HG03196 (cell line): Measurements from ENCODE around the gene FARP2.
A peak's percentile ranks its signal among the peaks of the same experiment; 100 is the strongest.
"Not testable (repeated sequence)": the region's sequence is repeated elsewhere in the genome, so short reads cannot be mapped to it uniquely, and the experiment has no call there.

Source experiments
- ATAC-seq: cut with Tn5 transposase; IDR thresholded peaks from one replicate; pipeline ENCODE4 v1.9.1; 2021; ENCODE audit not compliant: unreplicated experiment

The FARP2 gene, protein sequence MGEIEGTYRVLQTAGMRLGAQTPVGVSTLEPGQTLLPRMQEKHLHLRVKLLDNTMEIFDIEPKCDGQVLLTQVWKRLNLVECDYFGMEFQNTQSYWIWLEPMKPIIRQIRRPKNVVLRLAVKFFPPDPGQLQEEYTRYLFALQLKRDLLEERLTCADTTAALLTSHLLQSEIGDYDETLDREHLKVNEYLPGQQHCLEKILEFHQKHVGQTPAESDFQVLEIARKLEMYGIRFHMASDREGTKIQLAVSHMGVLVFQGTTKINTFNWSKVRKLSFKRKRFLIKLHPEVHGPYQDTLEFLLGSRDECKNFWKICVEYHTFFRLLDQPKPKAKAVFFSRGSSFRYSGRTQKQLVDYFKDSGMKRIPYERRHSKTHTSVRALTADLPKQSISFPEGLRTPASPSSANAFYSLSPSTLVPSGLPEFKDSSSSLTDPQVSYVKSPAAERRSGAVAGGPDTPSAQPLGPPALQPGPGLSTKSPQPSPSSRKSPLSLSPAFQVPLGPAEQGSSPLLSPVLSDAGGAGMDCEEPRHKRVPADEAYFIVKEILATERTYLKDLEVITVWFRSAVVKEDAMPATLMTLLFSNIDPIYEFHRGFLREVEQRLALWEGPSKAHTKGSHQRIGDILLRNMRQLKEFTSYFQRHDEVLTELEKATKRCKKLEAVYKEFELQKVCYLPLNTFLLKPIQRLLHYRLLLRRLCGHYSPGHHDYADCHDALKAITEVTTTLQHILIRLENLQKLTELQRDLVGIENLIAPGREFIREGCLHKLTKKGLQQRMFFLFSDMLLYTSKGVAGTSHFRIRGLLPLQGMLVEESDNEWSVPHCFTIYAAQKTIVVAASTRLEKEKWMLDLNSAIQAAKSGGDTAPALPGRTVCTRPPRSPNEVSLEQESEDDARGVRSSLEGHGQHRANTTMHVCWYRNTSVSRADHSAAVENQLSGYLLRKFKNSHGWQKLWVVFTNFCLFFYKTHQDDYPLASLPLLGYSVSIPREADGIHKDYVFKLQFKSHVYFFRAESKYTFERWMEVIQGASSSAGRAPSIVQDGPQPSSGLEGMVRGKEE

DNA sequence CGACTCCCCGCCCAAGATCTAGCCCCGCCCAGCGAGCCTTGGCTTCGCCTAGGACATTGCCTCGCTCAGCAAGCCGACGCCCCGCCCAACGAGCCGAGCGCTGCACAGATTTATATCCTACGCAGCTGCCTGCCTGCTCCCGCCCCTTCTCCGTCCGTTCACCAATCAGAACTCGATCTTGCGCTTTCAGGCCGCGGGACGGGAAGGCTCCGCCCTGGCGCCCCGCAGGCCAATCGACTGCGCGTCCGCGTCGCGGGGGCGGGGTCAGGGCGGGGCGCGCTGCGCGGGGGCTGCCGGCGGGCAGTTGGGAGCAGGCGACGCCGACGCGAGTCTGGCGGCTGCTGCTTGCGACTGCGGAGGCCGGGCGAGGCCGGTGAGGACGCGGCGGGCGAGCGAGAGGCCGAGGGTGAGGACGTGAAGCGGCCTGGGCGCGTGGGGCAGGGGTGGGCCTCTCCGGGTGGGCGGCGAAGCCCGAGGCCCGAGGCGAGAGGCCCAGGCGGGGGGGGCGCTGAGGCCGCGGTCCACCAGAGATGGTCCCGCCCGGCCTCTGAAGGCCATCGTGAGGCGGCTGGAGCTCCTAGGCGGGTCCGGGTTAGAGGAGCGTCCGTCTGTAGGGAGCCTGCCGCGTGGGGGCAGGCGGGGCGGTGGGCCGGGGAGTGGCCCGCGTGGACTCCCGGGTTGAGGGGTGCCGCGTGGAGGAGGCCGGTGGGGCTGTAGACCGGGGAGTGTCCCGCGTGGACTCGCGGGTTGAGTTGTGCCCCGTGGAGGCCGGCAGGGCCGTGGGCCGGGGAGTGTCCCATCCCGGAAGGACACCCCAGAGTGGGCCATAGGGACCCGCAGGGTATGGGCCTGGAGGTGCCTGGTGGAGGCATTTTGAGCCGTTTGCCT is at the start of gene FARP2:
Gene FARP2, plus strand, starts transcription at position 303 of the 888 bp plus-strand sequence. CDS start 16,823 bp downstream, outside the sequence.
- peak; percentile 84 for ATAC-seq

DNA sequence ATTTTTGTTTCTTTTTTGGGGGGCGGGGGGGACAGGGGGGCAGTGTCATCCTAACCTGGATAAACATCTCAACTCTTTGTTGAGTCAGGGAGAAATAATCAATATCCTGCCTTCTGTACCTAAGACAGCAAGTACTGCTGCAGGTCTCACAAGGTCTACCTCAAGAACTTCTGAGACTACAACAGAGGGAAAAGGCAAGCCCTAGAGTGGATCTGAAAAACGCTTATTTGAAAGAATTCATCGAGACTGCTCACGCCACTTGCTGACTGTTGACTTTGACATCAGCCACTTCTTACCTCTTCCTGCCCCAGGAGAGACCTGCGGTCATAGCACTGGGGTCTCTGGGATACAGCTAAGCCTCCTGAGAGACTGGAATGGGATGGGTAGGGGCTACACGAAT is 49.0 kb upstream of the FARP2 start:
- no peak for ATAC-seq

DNA sequence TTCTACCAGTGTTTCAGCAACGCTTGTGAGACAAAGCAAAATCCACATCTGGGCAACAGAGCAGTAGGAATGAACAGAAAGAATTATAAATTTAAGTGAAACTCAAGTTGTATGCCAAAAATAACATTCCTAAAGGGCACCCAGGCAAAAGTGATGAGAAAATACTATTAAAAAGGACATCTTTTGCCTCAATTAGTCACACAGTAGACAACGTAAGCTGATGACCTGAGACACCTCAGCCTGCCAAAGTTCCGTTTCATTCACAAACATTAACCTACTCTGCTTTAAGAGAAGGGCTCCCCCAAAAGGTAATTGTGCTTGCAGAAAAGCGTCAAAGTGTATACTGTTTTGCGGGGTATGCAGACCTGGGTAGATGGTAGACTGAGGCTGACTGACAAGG is 47.8 kb upstream of the FARP2 start:
- ATAC-seq: no peak

DNA sequence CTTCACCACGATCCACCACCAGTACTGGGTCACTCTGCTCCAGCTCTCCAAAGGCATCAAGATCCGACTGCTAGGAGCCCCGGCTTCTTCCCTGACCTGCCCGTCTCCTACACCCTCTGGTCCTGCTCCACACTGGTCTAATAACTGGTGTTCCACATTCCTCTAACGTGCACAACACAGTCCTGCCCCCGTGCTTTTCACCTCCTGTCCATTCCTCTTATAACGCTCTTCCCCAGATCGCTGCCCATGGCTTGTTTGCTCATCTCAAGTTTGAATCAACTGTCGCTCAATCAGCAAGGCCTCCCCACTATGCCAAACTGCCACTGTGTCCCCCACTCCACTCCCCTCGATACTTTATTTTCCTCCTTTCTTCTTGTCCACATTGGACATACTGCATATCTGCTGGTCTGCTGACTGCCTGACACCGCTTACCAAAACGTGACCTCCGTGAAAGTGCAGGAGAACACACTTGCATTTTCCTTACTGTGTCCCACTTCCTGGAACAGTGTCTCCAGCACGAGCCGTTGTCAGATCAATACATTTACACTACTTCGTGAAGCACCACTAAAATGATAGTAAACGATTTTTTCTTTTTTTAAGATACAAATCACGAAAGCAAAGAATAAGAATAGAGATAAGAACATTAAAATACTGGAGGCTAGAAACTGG is 47.1 kb upstream of the FARP2 start:
- ATAC-seq: no peak

DNA sequence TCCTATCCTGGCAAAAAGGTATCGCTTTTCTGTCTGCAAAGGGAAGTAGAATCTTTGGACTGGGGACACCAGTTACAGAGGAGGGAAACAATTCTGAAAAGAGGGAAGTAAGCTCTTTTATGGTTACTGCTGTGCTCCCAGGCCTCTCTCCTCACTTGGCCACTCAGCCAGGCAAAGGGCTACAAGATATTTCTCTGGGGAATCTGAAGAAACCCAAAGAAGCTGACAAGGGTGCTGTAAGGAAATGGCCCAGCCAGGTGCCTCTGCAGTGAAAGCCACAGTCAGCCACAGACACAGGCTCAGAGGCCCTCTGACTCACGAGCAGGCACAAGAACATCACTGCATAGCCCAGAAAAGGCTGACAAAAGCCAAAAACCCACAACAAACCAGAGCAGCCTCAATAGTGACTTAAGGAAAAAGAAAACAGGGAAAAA is 46.4 kb upstream of the FARP2 start:
- ATAC-seq: peak; percentile 51

DNA sequence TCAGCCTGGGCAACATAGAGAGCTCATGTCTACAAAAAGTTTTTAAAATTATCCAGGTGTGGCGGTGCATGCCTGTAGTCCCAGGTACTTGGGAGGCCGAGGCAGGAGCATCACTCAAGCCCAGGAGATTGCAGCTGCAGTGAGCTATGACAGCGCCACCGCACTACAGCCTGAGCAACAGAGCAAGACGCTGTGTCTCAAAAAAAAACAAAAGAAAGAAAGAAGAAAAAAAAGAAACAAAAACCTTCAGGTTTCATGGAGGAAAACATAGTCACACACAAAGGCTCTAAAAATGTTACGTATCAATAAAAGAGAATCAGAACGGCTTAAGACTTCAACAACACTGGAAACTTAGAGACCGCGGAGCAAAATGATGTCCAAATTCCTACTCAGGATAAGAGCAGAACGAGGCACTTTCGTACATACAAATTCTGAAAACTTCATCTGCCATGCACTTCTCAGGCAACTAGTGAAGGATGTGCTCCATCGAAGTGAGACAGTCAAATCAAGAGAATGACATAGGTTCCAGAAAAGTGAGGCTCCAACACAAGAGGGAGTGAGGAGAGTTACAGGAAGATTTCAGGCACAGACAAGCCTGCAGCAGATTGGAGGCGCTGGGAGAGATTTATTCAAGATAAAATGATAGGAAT is 45.0 kb upstream of the FARP2 start:
- ATAC-seq: no peak

DNA sequence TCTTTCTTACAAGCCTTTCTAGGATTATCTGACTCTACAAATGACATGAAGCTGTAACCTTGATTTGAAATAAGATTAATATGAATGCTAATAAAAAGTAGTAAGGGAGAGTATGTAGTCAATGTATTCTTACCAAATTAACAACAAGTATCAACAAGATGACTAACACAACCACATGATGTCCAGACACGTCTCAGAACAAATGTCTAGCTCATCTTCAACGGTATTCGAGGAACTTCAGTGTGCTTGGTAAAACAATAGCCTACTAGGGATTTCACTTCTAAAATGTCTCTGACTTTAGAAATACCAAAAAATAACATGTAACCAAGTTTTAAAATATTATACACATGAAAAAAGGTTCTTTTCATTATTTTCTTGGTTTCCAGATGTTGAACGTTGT is 44.0 kb upstream of the FARP2 start:
- no peak for ATAC-seq

DNA sequence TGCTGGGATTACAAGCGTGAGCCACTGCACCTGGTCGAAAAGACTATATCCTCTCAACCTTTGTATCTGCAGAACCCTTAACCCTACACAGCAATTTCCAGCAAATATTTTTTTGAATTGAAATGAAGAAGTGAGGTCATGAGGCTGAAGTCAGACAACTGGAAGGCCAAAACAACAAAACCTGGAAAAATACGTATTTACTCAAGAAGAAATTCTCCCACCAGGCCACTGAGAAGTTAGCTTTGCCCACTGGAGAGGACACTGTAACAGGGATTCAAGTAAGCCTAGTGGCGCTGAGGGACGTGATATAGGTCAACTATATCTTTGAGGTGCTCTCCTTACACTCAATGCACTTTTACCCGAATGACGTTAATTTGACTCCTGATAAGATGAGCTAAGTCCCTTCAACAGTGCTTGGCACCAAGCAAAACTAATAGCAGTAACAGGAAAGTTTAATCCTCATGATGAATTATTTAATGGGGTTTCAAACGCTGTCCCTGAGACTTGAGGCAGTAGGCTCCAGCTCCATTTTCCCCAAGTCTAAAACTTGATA is 42.5 kb upstream of the FARP2 start:
- no peak for ATAC-seq

DNA sequence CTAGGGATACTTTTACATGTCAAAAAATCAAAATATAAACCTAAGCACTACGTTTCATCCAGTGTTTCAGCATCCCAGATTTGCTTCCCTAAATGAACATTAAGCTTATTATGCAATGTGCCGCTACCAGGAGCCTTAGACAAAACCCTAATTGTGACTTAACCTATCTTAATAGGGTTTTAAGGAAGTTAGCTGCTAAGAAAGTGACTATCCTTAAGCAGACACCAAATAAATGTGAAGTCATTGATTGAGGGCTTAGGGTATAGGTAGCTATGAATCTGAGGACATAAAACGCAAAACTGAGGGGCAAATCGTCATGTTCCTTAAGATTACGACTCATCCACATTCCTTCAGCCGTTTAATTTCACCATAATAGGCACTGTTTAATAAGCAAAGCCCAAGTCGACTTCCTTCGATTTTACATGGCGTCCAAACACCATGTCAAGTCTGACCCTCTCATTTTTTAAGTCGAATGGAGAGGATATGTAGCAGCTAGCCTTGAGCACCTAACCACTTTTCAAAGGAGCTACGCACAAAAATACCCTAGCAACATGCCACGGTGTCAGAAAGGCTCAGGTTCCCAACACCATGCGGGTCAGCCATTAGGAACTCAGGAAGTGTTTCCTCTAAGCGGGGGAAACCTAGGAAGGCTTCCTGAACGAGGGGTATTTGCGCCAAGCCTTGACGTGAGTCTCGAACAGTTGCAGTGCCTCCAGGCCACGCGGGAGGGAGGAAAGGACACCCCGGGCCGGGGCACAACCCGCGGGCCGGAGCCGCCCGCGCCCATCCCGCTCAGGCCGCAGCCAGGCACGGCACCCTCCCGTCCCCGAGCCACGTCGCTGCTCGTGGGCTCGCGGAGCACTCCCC is 41.6 kb upstream of the FARP2 start:
- ATAC-seq: no peak

DNA sequence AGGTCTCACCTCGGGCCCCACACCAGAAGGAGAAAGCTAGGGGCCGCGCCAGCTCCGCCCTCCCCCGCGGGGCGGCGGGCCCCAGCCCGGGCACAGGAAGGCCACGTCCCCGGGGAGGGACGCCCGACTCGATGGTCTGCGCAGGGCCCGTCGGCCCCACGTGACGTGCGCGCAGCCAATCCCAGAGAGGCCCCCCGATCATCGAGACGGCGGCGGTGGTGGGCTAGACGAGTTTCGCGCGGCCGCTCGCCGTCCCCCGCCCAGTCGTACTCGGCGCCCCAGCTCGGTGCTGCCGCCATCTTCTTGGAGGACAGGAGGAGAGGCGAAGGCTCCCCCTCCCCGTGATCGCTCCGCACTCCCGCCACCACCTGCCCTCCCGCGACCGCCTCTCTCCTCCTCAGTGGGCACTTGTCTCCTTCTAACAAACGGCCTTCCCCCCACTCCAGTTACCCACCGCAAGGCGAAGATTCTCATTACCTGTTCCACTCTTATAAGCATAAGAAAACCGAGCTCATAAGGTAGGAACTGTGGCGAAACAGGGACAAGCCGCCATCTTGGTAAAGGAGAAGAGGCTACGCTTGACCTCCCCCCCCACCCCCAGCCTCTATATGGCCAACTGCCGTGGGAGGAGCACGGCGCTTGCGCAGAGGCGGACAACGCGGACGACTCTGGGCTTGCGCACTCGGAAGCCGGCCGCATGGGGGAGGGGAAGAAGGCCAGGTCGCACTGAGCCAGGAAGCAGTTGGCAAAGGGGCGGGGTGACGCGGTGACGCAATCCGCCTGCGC is 40.8 kb upstream of the FARP2 start, which contains the start of gene HDLBP:
Gene HDLBP, minus strand, starts transcription at position 580 of the 786 bp plus-strand sequence. CDS start 48,803 bp downstream, outside the sequence.
- peak; percentile 73 for ATAC-seq

DNA sequence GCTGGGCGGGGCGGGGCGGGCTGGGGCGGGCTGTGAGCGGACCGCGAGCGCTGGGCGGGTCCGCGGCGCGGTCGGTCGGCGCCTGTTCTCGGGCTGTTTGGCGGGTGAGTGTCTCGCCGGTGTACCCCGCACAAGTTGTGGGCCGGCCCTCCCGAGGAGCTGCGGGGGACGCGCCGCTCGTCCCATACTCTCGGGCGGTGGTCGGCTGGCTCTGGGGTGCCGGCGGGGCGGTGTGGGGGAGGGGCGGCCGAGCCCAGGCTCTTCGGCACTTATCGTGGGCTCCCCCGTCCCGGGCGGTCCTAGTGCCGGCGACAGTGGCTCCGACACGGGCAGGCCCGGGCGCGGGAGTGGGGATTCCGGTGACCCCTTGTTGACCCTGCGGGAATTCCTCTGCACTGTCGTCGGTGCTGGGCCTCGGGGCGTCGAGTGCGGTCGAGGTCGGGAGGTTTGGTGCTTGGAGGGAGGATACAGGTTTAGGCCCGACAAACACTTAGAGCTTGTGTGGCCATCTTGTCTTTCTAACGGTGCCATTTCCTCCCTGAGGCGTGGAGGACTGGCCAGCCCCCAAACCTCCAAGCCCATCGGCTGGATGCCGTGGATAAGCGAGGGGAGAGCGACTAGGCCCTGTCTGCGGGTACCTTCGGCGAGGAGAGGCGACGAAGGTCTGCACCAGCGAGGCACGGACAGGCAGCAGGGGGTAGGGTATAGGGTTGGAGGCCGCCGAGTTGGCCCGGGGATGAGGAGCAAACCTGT is 40.0 kb upstream of the FARP2 start, which contains the start of gene SEPTIN2:
Gene SEPTIN2, plus strand, starts transcription at position 47 of the 753 bp plus-strand sequence. CDS start 8,308 bp downstream, outside the sequence.
- peak; percentile 29 for ATAC-seq

DNA sequence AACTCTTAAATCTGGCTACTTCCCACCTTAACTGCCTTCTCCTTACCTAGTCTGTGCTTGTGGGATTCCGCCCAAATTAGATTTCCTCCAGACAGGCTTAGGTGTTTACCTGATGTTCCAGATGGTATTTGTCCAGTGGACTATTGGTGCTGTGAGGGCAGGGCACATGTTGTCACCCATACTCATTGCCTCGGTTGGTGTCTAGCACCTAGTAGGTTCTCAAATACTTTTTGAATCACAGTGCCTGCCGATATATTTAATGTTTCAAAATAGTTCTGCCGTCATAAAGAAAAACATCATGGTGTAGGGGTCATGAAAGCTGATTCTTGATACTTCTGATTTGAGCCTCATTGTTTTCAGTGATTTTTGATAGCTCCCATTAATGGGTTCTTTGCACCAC is 39.3 kb upstream of the FARP2 start:
- ATAC-seq: no peak

DNA sequence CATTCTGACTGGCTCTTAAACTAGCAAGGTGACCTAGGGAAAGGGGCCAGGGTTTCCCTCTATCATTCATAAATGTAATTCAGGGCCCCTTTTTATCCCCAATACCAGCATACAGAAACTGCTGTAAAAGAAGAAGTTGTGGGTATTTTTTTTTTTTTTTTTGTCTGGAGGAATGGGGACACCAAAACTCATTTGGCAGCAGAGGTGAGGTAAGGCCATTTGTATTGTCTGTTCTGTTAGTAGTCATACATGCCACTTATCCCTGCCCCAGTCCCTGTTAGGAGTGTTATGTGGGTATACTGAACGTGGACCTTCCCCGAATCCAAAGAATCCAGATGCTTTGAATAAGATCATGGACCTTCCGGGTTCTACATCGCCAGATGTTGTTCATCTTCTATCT is 38.7 kb upstream of the FARP2 start:
- no peak for ATAC-seq

DNA sequence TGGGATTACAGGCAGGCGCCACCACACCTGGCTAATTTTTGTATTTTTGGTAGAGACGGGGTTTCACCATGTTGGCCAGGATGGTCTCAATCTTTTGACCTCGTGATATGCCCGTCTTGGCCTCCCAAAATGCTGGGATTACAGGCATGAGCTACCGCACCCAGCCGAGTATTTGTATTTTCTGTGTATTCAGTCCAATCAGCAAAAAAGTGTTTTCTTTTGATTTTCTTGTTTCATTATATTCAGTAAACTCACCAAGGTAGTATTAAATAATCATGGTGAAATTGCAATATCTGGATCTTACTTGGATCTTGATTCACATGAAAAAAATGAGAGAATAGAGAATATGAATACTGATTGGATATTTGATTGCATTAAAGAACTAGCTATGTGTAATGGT is 37.3 kb upstream of the FARP2 start:
- not testable (repeated sequence) for ATAC-seq

DNA sequence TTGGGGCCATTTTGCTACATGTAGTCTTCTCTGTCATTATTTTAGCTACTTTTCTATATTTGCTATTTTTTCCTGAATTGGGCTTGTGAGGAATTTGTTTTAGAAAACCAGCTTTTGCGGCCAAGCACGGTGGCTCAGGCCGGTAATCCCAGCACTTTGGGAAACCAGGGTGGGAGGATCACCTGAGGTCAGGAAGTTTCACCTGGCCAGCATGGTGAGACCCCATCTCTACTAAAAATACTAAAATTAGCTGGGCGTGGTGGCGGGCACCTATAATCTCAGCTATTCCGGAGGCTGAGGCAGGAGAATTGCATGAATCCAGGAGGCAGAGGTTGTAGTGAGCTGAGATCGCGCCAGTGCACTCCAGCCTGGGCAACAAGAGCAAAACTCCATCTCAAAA is 35.7 kb upstream of the FARP2 start:
- no peak for ATAC-seq

DNA sequence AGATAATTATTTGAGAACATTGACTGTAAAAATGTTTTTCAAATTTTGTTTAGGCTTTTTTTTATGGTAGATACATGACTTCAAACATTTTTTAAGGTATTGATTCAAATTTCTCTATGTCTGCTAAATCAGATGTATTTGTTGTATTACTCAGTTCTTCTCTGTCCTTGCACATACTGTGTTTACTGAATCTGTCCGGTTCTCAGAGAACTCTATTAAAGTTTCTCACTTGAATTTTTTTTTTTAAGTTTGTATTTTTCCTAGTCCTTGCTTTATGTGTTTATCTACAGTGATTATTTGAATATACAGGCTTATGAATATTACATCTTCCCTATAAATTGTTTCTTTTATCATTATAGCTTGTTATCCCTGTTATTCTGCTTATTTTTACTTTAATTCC is 35.1 kb upstream of the FARP2 start:
- no peak for ATAC-seq

DNA sequence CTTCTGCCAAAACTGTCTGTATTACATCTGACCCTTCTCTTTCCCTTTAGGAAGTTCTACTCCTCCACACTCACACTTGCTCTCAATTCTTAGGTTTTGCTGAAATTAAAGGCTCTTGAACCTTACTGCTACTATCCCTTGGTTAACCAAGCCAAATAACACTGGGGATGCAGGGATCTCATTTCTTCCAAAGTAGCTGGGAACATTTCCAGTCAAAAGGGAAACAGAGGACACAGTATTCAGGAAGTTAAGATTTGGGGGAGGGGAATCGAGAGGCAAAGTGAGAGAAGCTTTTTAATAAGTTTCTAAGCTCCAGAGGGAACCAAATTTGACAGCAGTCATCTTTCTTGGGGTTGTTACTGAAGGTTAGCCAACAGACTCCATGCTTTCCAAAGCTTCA is 34.2 kb upstream of the FARP2 start:
- ATAC-seq: no peak
